Panc1 (cell line): ENCODE data around the gene KERA. TPM values are rescaled to one million over a fixed set of nuclear protein-coding genes. Genes with fewer than 3 reads are reported as not detected.

ENCODE experiments used
- ATAC-seq: fragments of 200-7000 bp; cut with Tn5 transposase; 2 replicates; pipeline ENCODE4 v1.9.1; 2020; ENCODE audit warnings: mild to moderate bottlenecking, moderate library complexity
- BruUV-seq: library from RNA; stranded (reverse); fragments of 400-500 nt; replicated peaks from 2 replicates; lab custom pipeline; 2021; lab: Mats Ljungman, UMichigan
- CTCF ChIA-PET: fragments of 300-600 bp; sonication (Branson Sonifier 250); formaldehyde crosslinking; loops from one replicate; lab custom pipeline; 2022; ENCODE audit warnings: antibody characterized with exemption; lab: Charles Lee
- POLR2A ChIA-PET: fragments of 300-600 bp; sonication (Branson Sonifier 250); formaldehyde crosslinking; loops from one replicate; lab custom pipeline; 2022; ENCODE audit warnings: antibody characterized with exemption; lab: Charles Lee
- DNase-seq: peaks from one replicate; pipeline ENCODE4 v3.0.0-alpha.2; 2010; ENCODE audit warnings: low read depth, low spot score
- H3K27ac ChIP-seq: 2 replicates; pipeline ENCODE4 v1.5.1; 2011; ENCODE audit warnings: mild to moderate bottlenecking, low read length, inconsistent platforms
- H3K27me3 ChIP-seq: fragments of 200-500 bp; sonication (Bioruptor generic); 2 replicates; pipeline ENCODE4 v1.6.0; 2014; ENCODE audit warnings: low read length, inconsistent platforms; ENCODE audit not compliant: control insufficient read depth, insufficient read depth
- H3K36me3 ChIP-seq: fragments of 200-500 bp; sonication (Bioruptor generic); 2 replicates; pipeline ENCODE4 v1.5.1; 2014; ENCODE audit warnings: inconsistent platforms, mild to moderate bottlenecking, low read length, moderate library complexity; ENCODE audit not compliant: control insufficient read depth, insufficient read depth
- H3K4me1 ChIP-seq: 2 replicates; pipeline ENCODE4 v1.5.1; 2011; ENCODE audit warnings: inconsistent platforms, mild to moderate bottlenecking, low read length, moderate library complexity; ENCODE audit not compliant: control insufficient read depth, insufficient read depth
- H3K4me3 ChIP-seq, 2 experiments: 2 replicates each; pipeline ENCODE4 v1.5.1; 2011 to 2012; ENCODE audit warnings: low read depth in 2 of 2, low read length in 2 of 2, mild to moderate bottlenecking in 2 of 2, inconsistent platforms in 1 of 2, moderate library complexity in 1 of 2
- H3K9me3 ChIP-seq: fragments of 200-500 bp; sonication (Bioruptor generic); 2 replicates; pipeline ENCODE4 v1.5.1; 2014; ENCODE audit warnings: low read depth, mild to moderate bottlenecking, inconsistent platforms, low read length, moderate library complexity; ENCODE audit not compliant: control insufficient read depth, insufficient read depth
- CTCF ChIP-seq: fragments of 450-650 bp; IDR thresholded peaks from 2 replicates; pipeline ENCODE4 v1.5.1; 2017; ENCODE audit warnings: mild to moderate bottlenecking
- POLR2AphosphoS5 ChIP-seq: IDR thresholded peaks from 2 replicates; pipeline ENCODE4 v1.6.1; 2012; ENCODE audit warnings: mild to moderate bottlenecking, low read depth, low read length, moderate library complexity
- REST ChIP-seq, 2 experiments: IDR thresholded peaks; 2 replicates each; pipeline ENCODE4 v1.6.1; 2011 to 2012; ENCODE audit warnings: low read depth in 2 of 2, control low read depth in 1 of 2, low read length in 1 of 2, mild to moderate bottlenecking in 1 of 2, moderate library complexity in 1 of 2; ENCODE audit not compliant: insufficient read depth in 1 of 2
- SIN3A ChIP-seq: IDR thresholded peaks from 2 replicates; pipeline ENCODE4 v1.6.1; 2012; ENCODE audit warnings: low read depth, mild to moderate bottlenecking, low read length, moderate library complexity, borderline replicate concordance; ENCODE audit not compliant: insufficient read depth
- TCF7L2 ChIP-seq: IDR thresholded peaks from 2 replicates; pipeline ENCODE4 v1.6.1; 2011; ENCODE audit warnings: mild to moderate bottlenecking, low read depth, low read length, inconsistent platforms
- in situ Hi-C: cut with HindIII; loops from 2 replicates; pipeline ENCODE4 v1.10.0; 2016; ENCODE audit warnings: low sequenced_read_pairs, low pct_unique_long_range_greater_than_20kb
- intact Hi-C: fragments of 100-400 bp; cut with micrococcal nuclease; formaldehyde crosslinking; loops from one replicate; pipeline ENCODE4 v1.10.0; 2022; ENCODE audit not compliant: unreplicated experiment
- total RNA-seq: library from RNA; stranded (reverse); gene quantifications from one replicate; pipeline ENCODE4 v1.2.1, GENCODE V29; 2021; ENCODE audit not compliant: unreplicated experiment

Gene KERA
- total RNA-seq, 1 experiment from 2014 or later, result not detected

- ChIA-PET POLR2A (no interaction called here), CTCF (no interaction called here)
- no TSS peak for BruUV-seq
- TF ChIP-seq SIN3A (no peak), TCF7L2 (no peak), REST (IDR thresholded peaks at IDR 0.05; ENCODE audit: insufficient read depth in 1 of 2, low read depth in 2 of 2, low read length in 1 of 2) (no peak), POLR2AphosphoS5 (no peak), CTCF (no peak)
- no peak overlapping the region for H3K27ac ChIP-seq
- DNase-seq (no peak), ATAC-seq (no peak)
- in situ Hi-C loops, result no loop called here
- intact Hi-C loops, result no loop called here
- H3K4me3 ChIP-seq, result no peak overlapping the region
- 0 out of 2 replicates have a peak, but pooled peaks cover 2% of the 10 kb centered on the region for H3K9me3 ChIP-seq
- H3K36me3 ChIP-seq, result no peaks in the 10 kb centered on the region
- no peaks in the 10 kb centered on the region for H3K4me1 ChIP-seq
- H3K27me3 ChIP-seq, result no peaks in the 10 kb centered on the region
Measured at GRCh38 chr12:91023326-91024004, 34.4 kb downstream of the KERA start.

GRCh38 chr12:91021076-91021475, 36.7 kb downstream of the KERA start:
- ChIA-PET POLR2A (no interaction called here), CTCF (no interaction called here)
- Histone ChIP-seq H3K9me3 (no peaks in the 10 kb centered on the region), H3K4me1 (no peaks in the 10 kb centered on the region), H3K4me3 (no peak overlapping the region), H3K27me3 (no peaks in the 10 kb centered on the region), H3K27ac (no peak overlapping the region), H3K36me3 (no peaks in the 10 kb centered on the region)
- in situ Hi-C loops (no loop called here), intact Hi-C loops (no loop called here)
- DNase-seq, result no peak
- no TSS peak for BruUV-seq
- TF ChIP-seq CTCF (no peak), POLR2AphosphoS5 (no peak), SIN3A (no peak), REST (IDR thresholded peaks at IDR 0.05; ENCODE audit: insufficient read depth in 1 of 2, low read depth in 2 of 2, low read length in 1 of 2) (no peak), TCF7L2 (no peak)
- ATAC-seq, result no peak
